Measurements from ENCODE around the gene CBX4. TPM values are rescaled to one million over a fixed set of nuclear protein-coding genes. Genes with fewer than 3 reads are reported as not detected.

The CBX4 gene
- total RNA-seq, 2 experiments from 2014 or later: 53.8 to 54.4 TPM

DNA sequence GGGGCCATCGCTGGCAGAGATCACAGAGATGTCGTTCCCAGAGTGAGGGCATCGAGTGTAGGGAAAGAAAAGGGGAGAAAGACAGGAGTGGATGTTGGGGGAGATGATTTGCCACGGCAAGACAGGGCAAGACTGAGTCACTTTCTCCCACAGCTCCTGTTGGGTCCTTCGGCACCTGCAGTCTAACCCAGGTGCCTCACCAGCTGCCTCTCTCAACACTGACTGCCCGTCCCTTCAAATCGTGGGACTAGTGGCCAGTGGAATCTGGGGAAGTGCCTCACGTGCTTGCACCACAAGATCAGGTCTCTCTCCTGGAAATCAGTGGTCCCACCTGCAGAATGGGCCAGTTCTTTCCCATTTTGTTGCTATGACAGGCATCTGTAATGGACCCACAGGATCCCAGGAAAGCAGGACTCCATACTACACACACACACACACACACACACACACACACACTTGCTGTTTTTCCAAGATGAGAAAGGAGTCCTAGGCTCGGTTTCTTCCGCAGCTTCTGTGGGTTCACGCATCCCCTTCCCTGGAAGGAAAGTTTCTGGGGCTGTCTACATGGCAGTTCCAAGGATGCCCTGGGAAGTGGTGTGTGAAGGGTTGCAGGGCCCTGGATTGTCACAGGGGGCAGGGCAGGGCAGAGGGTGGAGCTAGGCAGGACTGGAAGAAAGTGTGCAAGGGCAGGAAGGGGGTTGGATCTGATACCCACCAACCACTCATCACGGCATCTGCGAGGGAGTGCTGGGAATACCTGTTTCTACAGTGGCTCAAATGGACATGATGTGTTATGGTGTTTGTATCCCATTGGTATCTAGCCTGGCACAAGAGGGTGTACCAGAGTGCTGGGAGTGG lies 32.1 kb downstream of the CBX4 start:
- POLR2A ChIA-PET: interaction anchor here (1.0 to 7.8 kb wide), 5 partner anchors 10 to 34 kb away, joined by 3 to 76 read pairs (median 6); partner anchors contain the start of genes CBX4 and CBX8
- Mint-ChIP-seq H3K9me3 (no peaks in the 10 kb centered on the region), H3K4me3 (no peak overlapping the region), H3K36me3 (no peaks in the 10 kb centered on the region), H3K27me3 (peaks cover 72% of the 10 kb centered on the region), H3K4me1 (peaks cover 31% of the 10 kb centered on the region), H3K27ac (no peak overlapping the region)
- no peak for DNase-seq
- ATAC-seq (ENCODE audit: low read depth): no peak

DNA sequence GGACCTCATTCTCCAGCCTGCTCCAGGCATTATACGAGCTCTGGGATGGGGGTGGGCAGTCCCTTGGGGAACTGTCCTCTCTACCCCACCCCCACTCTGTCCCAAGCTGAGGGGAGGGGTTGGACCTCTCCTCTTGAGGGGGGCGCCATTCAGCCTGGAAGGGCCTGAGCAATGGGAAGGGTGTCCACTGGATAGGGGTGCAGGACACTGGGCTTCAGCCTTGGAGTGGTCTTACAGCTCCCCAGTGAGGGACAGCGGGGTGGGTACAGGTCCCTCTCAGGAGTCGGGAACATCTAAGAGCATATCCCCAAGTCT lies 32.8 kb downstream of the CBX4 start:
- POLR2A ChIA-PET: interaction anchor here (4.0 kb wide), 1 partner anchor 33 kb away, joined by 25 read pairs; the partner anchor contains the start of gene CBX4
- ATAC-seq (ENCODE audit: low read depth): no peak
- Mint-ChIP-seq H3K27me3 (peaks cover 73% of the 10 kb centered on the region), H3K9me3 (no peaks in the 10 kb centered on the region), H3K4me3 (no peak overlapping the region), H3K36me3 (no peaks in the 10 kb centered on the region), H3K27ac (no peak overlapping the region), H3K4me1 (peaks cover 30% of the 10 kb centered on the region)
- no peak for DNase-seq

- peak overlapping the region; percentile 73 for H3K27ac Mint-ChIP-seq
- no peak for ATAC-seq (ENCODE audit: low read depth)
Observed at GRCh38 chr17:79804856-79805696, 34.2 kb downstream of the CBX4 start.

DNA sequence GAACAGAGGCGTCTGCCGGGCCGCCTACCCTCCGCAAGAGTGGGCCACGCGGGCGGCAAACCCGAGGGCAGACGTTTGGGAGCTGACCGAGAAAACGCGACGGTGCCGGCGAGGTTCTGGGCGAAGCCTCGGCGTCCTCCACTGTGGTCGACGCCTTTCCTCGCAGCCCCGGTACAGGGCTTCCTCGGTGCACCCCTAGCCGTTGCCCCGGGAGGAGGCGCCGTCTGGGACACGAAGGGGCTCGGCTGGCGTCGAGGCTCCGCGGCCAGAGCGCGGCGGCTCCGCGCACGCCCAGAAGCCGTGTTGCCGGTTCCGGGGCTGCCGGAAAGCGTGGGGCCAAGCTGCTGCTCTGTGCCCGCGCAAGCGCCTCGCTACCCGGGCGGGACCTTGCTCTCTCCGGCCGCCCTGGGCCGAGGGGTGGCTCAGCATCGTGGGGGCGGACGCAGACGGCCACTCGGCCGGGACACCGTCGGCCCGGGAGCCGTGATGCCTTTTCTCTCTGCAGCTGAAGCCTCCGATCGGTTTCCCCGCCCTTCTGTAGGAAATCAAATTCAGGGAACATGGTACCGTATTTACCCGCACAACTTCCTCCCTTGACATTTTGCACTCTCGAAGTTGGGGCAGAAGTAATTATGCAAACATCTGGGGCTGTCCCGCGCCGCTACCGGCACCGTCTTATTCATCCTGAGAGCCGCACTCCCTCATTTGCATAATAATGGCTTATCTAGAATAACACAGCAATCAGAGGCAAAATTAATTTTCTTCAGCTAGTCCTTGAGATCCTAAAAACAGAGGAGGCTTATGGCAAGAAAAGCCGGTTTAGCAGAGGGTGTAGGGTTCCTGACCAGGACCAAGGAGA lies 35.0 kb downstream of the CBX4 start:
- POLR2A ChIA-PET: interaction anchor here (0.6 to 4.0 kb wide), 5 partner anchors 9 to 481 kb away, joined by 3 to 25 read pairs (median 5); partner anchors contain the start of gene CBX4
- peak overlapping the region; percentile 62 for H3K4me3 Mint-ChIP-seq

More at GRCh38 chr17:79804856-79805696, 34.2 kb downstream of the CBX4 start:
- no peaks in the 10 kb centered on the region for H3K9me3 Mint-ChIP-seq
- no peaks in the 10 kb centered on the region for H3K36me3 Mint-ChIP-seq
- no peak for DNase-seq
- H3K4me3 Mint-ChIP-seq: peak overlapping the region; percentile 62
- H3K4me1 Mint-ChIP-seq: peaks cover 31% of the 10 kb centered on the region
- POLR2A ChIA-PET: interaction anchor here (0.8 to 4.0 kb wide), 5 partner anchors 8 to 34 kb away, joined by 3 to 25 read pairs (median 6); partner anchors contain the start of genes CBX4 and CBX8
- H3K27me3 Mint-ChIP-seq: peaks cover 76% of the 10 kb centered on the region

DNA sequence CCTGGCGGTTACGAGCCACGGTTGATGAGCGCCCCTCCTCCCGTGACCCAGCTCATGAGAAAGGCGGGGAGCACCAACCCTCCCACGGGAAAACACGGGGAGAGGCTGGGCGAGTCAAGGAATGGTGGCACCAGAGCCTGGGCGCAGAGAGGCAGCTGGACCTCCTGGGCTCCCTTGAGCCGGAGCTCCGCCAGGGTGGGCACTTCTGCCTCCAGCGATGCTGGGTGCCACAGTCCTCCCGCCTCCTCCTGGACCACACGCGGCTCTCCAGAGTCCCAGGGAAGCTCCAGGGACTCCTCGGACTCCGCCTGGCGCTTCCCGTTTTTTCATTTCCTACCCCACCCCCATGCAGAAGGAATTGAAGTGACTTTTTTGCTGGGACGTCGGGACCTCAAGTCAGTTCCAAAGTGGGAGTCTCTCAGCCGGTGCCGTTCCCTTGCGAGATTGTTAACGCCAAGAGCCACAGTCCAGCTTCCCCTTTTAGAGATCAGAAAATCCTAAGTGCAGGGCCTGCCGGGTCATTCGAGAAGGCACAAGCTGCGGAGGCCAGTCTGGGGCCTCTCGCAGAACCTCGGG lies 35.7 kb downstream of the CBX4 start:
- Mint-ChIP-seq H3K27ac (peak overlapping the region; percentile 38), H3K27me3 (peaks cover 77% of the 10 kb centered on the region), H3K4me1 (peaks cover 34% of the 10 kb centered on the region), H3K36me3 (no peaks in the 10 kb centered on the region), H3K4me3 (peak overlapping the region; percentile 19), H3K9me3 (no peaks in the 10 kb centered on the region)
- DNase-seq (no peak), ATAC-seq (ENCODE audit: low read depth) (no peak)
- POLR2A ChIA-PET: interaction anchor here (0.6 to 4.0 kb wide), 3 partner anchors 10 to 482 kb away, joined by 3 to 25 read pairs (median 7); partner anchors contain the start of gene CBX4

More for the DNA sequence above, 35.0 kb downstream of the CBX4 start:
- Mint-ChIP-seq H3K36me3 (no peaks in the 10 kb centered on the region), H3K27me3 (peaks cover 80% of the 10 kb centered on the region), H3K27ac (peak overlapping the region; percentile 73), H3K4me1 (peaks cover 37% of the 10 kb centered on the region), H3K9me3 (no peaks in the 10 kb centered on the region)
- ATAC-seq (ENCODE audit: low read depth): peak; percentile 62
- DNase-seq: peak; percentile 75

DNA sequence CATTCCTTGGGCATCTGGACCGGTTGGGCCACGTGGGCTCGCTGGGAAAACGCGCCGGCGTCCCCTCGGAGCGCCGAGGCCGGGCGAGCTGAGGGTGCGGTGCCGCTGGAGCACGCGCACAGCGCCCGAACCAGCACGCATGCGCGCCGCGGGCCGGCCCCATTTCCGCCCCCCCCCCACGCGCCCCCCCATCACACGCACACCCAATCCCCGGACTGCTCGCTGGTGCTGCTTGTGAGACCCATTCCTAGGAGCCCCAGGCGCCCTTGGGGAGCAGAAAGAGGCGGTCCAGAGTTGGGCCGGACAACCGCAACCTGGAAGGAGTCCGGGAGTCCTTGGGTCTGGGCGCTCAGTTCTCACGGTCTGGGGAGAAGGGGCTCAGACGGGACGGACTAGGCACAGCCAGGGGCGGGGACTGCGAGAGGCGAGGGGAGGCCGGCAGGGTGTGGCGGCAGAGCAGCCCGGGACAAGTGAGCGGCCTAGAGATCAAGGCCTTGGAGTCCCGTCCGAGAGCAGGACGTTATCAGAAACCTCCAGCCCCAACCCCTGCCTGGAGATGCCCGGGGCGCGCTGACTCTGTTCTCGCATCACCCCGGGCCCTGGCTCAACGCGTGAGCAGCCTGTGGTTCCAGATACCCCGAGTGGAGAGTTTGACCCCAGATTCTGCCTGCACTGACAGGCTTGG lies 36.4 kb downstream of the CBX4 start:
- Mint-ChIP-seq H3K27me3 (peaks cover 73% of the 10 kb centered on the region), H3K36me3 (no peaks in the 10 kb centered on the region), H3K4me3 (peak overlapping the region; percentile 28), H3K27ac (no peak overlapping the region), H3K9me3 (no peaks in the 10 kb centered on the region), H3K4me1 (peaks cover 36% of the 10 kb centered on the region)
- POLR2A ChIA-PET: interaction anchor here (1.4 to 4.0 kb wide), 5 partner anchors 9 to 36 kb away, joined by 3 to 25 read pairs (median 8); partner anchors contain the start of gene CBX4
- ATAC-seq (ENCODE audit: low read depth): no peak
- no peak for DNase-seq

DNA sequence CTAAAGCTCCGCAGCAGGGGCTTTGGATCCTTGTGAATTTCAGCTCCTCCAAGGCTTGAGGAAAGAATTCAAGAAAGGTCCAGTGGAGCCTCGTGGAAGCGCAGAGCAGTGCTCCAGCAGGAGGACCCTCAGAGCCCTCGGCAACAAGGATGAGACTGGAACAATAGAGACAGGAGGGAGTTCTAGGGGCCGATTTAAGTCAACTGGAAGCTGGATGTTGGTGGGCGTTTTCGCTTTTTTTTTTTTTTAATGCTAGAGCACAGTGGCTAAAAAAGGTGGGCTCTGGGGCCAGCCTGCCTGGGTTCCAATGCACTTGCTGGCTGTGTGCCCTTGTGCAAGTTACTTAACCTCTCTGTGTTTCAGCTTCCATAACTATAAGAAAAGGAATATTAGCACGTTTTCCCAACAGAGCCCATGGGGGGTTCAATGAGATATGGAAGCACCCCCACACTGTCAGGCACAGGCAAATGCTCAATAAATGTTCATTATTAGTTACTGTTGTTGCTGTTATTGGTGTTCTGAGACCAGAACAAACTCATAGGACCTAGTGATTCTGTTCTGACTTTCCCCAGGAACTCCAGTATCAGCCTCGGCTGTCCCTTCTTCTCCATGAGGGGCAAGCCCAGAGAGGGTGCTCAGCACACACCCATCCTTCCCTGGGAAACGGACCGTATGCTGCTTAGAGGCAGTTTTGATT lies 37.1 kb downstream of the CBX4 start:
- Mint-ChIP-seq H3K27me3 (peaks cover 66% of the 10 kb centered on the region), H3K9me3 (no peaks in the 10 kb centered on the region), H3K4me3 (peak overlapping the region; percentile 28), H3K4me1 (peaks cover 36% of the 10 kb centered on the region), H3K36me3 (no peaks in the 10 kb centered on the region), H3K27ac (no peak overlapping the region)
- no peak for ATAC-seq (ENCODE audit: low read depth)
- no peak for DNase-seq
- POLR2A ChIA-PET: interaction anchor here (0.6 to 2.6 kb wide), 7 partner anchors 10 to 40 kb away, joined by 3 to 10 read pairs (median 4); partner anchors contain the start of gene CBX4

- Mint-ChIP-seq H3K36me3 (no peaks in the 10 kb centered on the region), H3K27me3 (peaks cover 58% of the 10 kb centered on the region), H3K4me3 (no peak overlapping the region), H3K27ac (no peak overlapping the region), H3K9me3 (no peaks in the 10 kb centered on the region), H3K4me1 (peaks cover 36% of the 10 kb centered on the region)
- POLR2A ChIA-PET: interaction anchor here (0.6 to 2.6 kb wide), 8 partner anchors 11 to 55 kb away, joined by 3 to 10 read pairs (median 6); partner anchors contain the start of gene CBX4
- no peak for ATAC-seq (ENCODE audit: low read depth)
- DNase-seq: peak; percentile 54
Observed at GRCh38 chr17:79801156-79802038, 37.8 kb downstream of the CBX4 start.

GRCh38 chr17:79800325-79801155 lies 38.7 kb downstream of the CBX4 start:
- Mint-ChIP-seq H3K27ac (peak overlapping the region; percentile 2), H3K4me1 (peaks cover 40% of the 10 kb centered on the region), H3K4me3 (peak overlapping the region; percentile 62), H3K27me3 (peaks cover 51% of the 10 kb centered on the region), H3K9me3 (no peaks in the 10 kb centered on the region), H3K36me3 (no peaks in the 10 kb centered on the region)
- no peak for ATAC-seq (ENCODE audit: low read depth)
- peak; percentile 51 for DNase-seq
- POLR2A ChIA-PET: interaction anchor here (0.6 to 2.6 kb wide), 7 partner anchors 12 to 75 kb away, joined by 3 to 14 read pairs (median 8); partner anchors contain the start of gene CBX4
